ENCODE data around the gene RPN1.

GRCh38 chr3:128592864-128593263 lies 57.8 kb downstream of the RPN1 start:
- TF ChIP-seq CHD4 (IDR thresholded peaks at IDR 0.05) (no peak), KDM1A (IDR thresholded peaks at IDR 0.05; ENCODE audit: borderline replicate concordance) (no peak), NFYB (IDR thresholded peaks at IDR 0.05; ENCODE audit: insufficient read depth, low read depth, low read length) (no peak), CEBPB (IDR thresholded peaks at IDR 0.05; ENCODE audit: borderline replicate concordance in 1 of 2, low read depth in 2 of 2, low read length in 2 of 2) (no peak), RCOR1 (conservative IDR thresholded peaks at IDR 0.05; ENCODE audit: low read depth, low read length) (no peak), POLR2A (IDR thresholded peaks at IDR 0.05; ENCODE audit: low read depth, low read length) (no peak), TARDBP (IDR thresholded peaks at IDR 0.05; ENCODE audit: borderline replicate concordance) (no peak)
- TF ChIP-seq, protein P1, sequence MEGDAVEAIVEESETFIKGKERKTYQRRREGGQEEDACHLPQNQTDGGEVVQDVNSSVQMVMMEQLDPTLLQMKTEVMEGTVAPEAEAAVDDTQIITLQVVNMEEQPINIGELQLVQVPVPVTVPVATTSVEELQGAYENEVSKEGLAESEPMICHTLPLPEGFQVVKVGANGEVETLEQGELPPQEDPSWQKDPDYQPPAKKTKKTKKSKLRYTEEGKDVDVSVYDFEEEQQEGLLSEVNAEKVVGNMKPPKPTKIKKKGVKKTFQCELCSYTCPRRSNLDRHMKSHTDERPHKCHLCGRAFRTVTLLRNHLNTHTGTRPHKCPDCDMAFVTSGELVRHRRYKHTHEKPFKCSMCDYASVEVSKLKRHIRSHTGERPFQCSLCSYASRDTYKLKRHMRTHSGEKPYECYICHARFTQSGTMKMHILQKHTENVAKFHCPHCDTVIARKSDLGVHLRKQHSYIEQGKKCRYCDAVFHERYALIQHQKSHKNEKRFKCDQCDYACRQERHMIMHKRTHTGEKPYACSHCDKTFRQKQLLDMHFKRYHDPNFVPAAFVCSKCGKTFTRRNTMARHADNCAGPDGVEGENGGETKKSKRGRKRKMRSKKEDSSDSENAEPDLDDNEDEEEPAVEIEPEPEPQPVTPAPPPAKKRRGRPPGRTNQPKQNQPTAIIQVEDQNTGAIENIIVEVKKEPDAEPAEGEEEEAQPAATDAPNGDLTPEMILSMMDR (IDR thresholded peaks at IDR 0.05 in 2 of 3, conservative IDR thresholded peaks at IDR 0.05 in 1 of 3; ENCODE audit: control insufficient read depth in 2 of 3, extremely low read depth in 1 of 3, insufficient read depth in 1 of 3, low read depth in 3 of 3, low read length in 3 of 3): no peak

Measured in GM12878 (cell line).